Tibial nerve (tissue), 4 donors: ENCODE measurements around the gene HSPB1. TPM values are rescaled to one million over a fixed set of nuclear protein-coding genes. Genes with fewer than 3 reads are reported as not detected.

ENCODE experiments used
- DNase-seq, 2 donors: peaks; one replicate each; pipeline ENCODE4 v3.0.0-alpha.2; 2019; ENCODE audit warnings: low spot score in 2 of 2
- H3K27ac ChIP-seq, 4 donors: fragments of 200-600 bp; sonication (generic) in 3 of 4; one replicate each; pipeline ENCODE4 v1.5.1; 2017 to 2019; ENCODE audit warnings: mild to moderate bottlenecking in 1 of 4
- H3K27me3 ChIP-seq, 2 donors: fragments of 200-600 bp; sonication (generic) in 1 of 2; one replicate each; pipeline versions ENCODE4 v1.5.1 to v1.6.0; 2017 to 2019
- H3K36me3 ChIP-seq, 3 donors: fragments of 200-600 bp; sonication (generic); one replicate each; pipeline ENCODE4 v1.5.1; 2018 to 2019
- H3K4me1 ChIP-seq, 4 donors: fragments of 200-600 bp; sonication (generic) in 3 of 4; one replicate each; pipeline ENCODE4 v1.5.1; 2017 to 2019
- H3K4me3 ChIP-seq, 4 donors: fragments of 200-600 bp; sonication (generic) in 3 of 4; one replicate each; pipeline ENCODE4 v1.5.1; 2017 to 2019; ENCODE audit warnings: mild to moderate bottlenecking in 1 of 4, moderate library complexity in 1 of 4
- H3K9me3 ChIP-seq, 4 donors: fragments of 200-600 bp; sonication (generic) in 3 of 4; one replicate each; pipeline ENCODE4 v1.5.1; 2017 to 2019
- EP300 ChIP-seq, 2 donors: sonication (generic); formaldehyde crosslinking; IDR thresholded peaks; one replicate each; pipeline ENCODE4 v1.6.1; 2017; ENCODE audit warnings: antibody characterized with exemption in 2 of 2, mild to moderate bottlenecking in 1 of 2
- POLR2A ChIP-seq, 2 donors: fragments of 450-650 bp; IDR thresholded peaks; one replicate each; pipeline ENCODE4 v1.6.1; 2017; ENCODE audit warnings: antibody characterized with exemption in 2 of 2, mild to moderate bottlenecking in 2 of 2, moderate library complexity in 2 of 2
- WGBS, 2 donors: methylation state at CpG; one replicate each; pipeline ENCODE4 v1.1.5; 2018; 5-methylcytosine and 5-hydroxymethylcytosine counted together
- total RNA-seq, 4 donors: library from RNA; depleted of rRNA; stranded (reverse); fragments of >200 nt; gene quantifications; one replicate each; pipeline ENCODE4 v1.1.0, GENCODE V29; 2016
- TF ChIP-seq, protein P1 (sequence below), 5 experiments: fragments of 200-600 bp in 3 of 5; fragments of 450-650 bp in 2 of 5; sonication (generic) in 3 of 5; IDR thresholded peaks; one replicate each; pipeline ENCODE4 v1.5.1; 2016 to 2019; ENCODE audit warnings: antibody characterized with exemption in 5 of 5, mild to moderate bottlenecking in 3 of 5, moderate library complexity in 2 of 5

Gene HSPB1
- total RNA-seq, 4 donors from 2014 or later = 272 to 385 (median 324) TPM

DNA sequence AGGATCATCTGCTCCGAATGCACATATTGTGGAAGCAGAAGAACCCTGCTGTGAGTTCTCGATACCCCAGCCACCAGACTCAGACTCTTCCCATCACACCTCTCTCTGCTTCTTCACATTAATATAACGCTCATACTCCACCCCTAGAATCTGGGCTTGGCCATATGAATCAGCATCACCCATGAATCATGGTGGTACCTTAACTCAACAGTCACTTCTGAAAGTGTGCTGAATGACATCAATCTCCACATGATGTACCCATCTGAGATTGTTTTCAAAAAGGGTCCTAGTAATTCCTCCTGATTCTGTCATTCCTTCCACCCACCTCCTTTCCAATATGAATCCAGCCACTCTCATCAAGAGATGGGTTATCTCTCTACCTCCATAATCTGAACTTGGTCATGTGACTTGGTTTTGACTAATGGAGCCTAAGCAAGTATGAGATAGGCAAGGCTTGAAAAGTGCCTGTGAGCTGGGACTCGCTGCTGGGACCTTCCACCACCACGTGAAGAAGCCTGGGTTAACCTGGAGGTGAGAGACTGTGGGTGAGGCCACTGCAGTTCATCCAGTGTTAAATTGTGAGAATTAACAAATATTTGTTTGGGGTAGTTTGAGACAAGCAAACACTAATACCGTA lies 40.9 kb downstream of the HSPB1 start:
- no peaks in the 10 kb centered on the region for H3K9me3 ChIP-seq
- no peaks in the 10 kb centered on the region for H3K27me3 ChIP-seq
- TF ChIP-seq EP300 (IDR thresholded peaks at IDR 0.05) = no peak
- no peak for TF ChIP-seq POLR2A (IDR thresholded peaks at IDR 0.05)
- TF ChIP-seq, protein P1, sequence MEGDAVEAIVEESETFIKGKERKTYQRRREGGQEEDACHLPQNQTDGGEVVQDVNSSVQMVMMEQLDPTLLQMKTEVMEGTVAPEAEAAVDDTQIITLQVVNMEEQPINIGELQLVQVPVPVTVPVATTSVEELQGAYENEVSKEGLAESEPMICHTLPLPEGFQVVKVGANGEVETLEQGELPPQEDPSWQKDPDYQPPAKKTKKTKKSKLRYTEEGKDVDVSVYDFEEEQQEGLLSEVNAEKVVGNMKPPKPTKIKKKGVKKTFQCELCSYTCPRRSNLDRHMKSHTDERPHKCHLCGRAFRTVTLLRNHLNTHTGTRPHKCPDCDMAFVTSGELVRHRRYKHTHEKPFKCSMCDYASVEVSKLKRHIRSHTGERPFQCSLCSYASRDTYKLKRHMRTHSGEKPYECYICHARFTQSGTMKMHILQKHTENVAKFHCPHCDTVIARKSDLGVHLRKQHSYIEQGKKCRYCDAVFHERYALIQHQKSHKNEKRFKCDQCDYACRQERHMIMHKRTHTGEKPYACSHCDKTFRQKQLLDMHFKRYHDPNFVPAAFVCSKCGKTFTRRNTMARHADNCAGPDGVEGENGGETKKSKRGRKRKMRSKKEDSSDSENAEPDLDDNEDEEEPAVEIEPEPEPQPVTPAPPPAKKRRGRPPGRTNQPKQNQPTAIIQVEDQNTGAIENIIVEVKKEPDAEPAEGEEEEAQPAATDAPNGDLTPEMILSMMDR (IDR thresholded peaks at IDR 0.05) = no peak
- peaks cover 0 to 63% (median 0%) of the 10 kb centered on the region in 3 donors for H3K36me3 ChIP-seq
- no peak overlapping the region for H3K4me3 ChIP-seq
- peaks cover 0 to 56% (median 7%) of the 10 kb centered on the region in 4 donors for H3K4me1 ChIP-seq
- WGBS, 2 donors = 93 to 96% methylated on average over 6 of the region's 6 CpGs
- DNase-seq = no peak
- H3K27ac ChIP-seq = no peak overlapping the region

DNA sequence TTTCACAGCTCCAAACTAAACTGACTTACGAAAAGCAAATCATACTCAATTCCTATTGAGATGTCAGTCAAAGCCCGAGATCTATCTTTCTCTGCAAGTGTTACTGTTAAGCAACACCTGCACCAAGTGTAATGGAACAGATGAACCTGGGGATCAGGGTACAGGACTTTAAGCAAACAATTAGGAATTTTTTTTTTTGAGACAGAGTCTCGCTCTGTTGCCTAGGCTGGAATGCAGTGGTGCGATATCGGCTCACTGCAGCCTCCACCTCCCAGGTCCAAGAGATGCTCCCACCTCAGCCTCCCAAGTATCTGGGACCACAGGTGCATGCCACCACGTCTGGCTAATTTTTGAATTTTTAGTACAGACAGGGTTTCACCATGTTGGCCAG lies 41.5 kb downstream of the HSPB1 start:
- Histone ChIP-seq H3K27me3 (no peaks in the 10 kb centered on the region), H3K9me3 (no peaks in the 10 kb centered on the region), H3K36me3 (peaks cover 0 to 68% (median 0%) of the 10 kb centered on the region in 3 donors), H3K4me3 (no peak overlapping the region), H3K4me1 (peaks cover 0 to 54% (median 7%) of the 10 kb centered on the region in 4 donors), H3K27ac (no peak overlapping the region)
- WGBS, 2 donors = 97 to 98% methylated on average over 6 of the region's 6 CpGs
- TF ChIP-seq, protein P1 (IDR thresholded peaks at IDR 0.05) = no peak
- no peak for TF ChIP-seq POLR2A (IDR thresholded peaks at IDR 0.05)
- TF ChIP-seq EP300 (IDR thresholded peaks at IDR 0.05) = no peak
- DNase-seq = no peak

DNA sequence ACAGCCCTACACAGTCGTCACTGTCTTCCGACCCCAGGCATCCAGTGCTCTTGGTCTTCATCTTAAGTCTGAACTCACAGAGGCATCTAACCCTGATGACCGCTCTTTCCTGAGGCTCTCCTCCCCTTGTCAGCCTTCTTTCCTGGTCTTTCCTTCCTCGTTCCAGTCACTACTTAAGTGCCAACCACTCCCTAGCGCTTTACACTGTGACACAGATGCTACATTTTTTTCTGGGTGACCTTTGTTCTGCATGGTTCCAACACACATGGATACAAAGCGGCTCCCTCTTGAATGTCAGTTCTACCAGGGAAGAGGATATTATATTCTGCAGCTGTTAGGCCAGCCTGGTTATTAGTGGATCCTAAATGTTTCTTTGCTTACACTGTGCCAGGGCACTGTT lies 43.6 kb downstream of the HSPB1 start:
- Histone ChIP-seq H3K27me3 (no peaks in the 10 kb centered on the region), H3K9me3 (no peaks in the 10 kb centered on the region), H3K4me3 (no peak overlapping the region), H3K4me1 (peaks cover 0 to 51% (median 1%) of the 10 kb centered on the region in 4 donors), H3K27ac (peak overlapping the region in 1 of 4 donors; percentile 21), H3K36me3 (peaks cover 0 to 74% (median 0%) of the 10 kb centered on the region in 3 donors)
- no peak for DNase-seq
- TF ChIP-seq, protein P1 (IDR thresholded peaks at IDR 0.05) = no peak
- no peak for TF ChIP-seq EP300 (IDR thresholded peaks at IDR 0.05)
- 81 to 92% methylated on average over 6 of the region's 6 CpGs for WGBS, 2 donors

DNA sequence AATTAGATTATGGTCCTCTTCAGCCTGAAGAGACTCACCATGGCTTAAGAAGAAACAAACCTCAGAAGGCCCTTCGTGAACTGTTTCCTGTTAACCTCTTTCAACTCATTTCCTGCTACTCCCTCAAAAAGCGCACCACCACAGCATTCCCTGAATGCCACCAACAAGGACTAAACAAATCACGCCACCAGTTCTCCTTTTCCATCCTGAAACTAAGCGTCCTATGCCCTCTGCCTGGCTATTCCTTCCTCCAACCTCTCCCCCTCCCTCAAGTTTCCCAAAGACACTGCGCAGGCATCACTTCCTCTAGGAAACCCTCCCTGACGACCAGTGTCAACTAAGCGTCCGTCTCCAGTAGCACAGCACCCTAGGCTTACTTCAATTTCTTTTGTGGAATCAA lies 44.3 kb downstream of the HSPB1 start:
- Histone ChIP-seq H3K9me3 (no peaks in the 10 kb centered on the region), H3K4me3 (no peak overlapping the region), H3K36me3 (peaks cover 0 to 74% (median 0%) of the 10 kb centered on the region in 3 donors), H3K27ac (peak overlapping the region in 1 of 4 donors; percentile 21), H3K27me3 (no peaks in the 10 kb centered on the region), H3K4me1 (peaks cover 0 to 50% (median 1%) of the 10 kb centered on the region in 4 donors)
- no peak for DNase-seq
- 74 to 81% methylated on average over 8 of the region's 8 CpGs for WGBS, 2 donors
- peak in 1 of 2 donors; percentile 9 for TF ChIP-seq EP300 (IDR thresholded peaks at IDR 0.05)
- TF ChIP-seq, protein P1 (IDR thresholded peaks at IDR 0.05) = no peak

DNA sequence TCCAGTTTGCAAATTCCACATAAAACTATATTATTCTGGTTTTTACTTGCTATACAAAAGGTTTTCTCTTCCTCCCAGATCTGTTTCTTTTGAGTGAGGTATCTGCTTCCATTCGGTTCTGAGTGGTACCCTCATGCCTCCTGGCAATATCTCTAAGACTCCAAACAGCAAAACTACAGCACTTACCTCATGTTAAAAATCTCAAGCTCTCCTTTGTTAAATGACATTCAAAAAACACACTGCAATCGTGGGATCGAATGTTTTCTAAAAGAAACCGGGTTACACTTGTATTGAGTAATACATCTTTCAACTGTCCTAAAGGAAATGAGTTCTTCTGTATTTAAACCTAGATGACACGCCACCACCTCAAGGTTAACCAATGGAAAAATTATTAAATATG lies 45.2 kb downstream of the HSPB1 start:
- peaks cover 0 to 51% (median 3%) of the 10 kb centered on the region in 4 donors for H3K4me1 ChIP-seq
- peaks cover 0 to 74% (median 0%) of the 10 kb centered on the region in 3 donors for H3K36me3 ChIP-seq
- H3K9me3 ChIP-seq = no peaks in the 10 kb centered on the region
- DNase-seq = no peak
- no peak overlapping the region for H3K27ac ChIP-seq
- WGBS, 2 donors = 67 to 70% methylated on average over 5 of the region's 5 CpGs
- H3K4me3 ChIP-seq = no peak overlapping the region
- H3K27me3 ChIP-seq = no peaks in the 10 kb centered on the region
- TF ChIP-seq EP300 (IDR thresholded peaks at IDR 0.05) (no peak), POLR2A (IDR thresholded peaks at IDR 0.05) (no peak)
- TF ChIP-seq, protein P1 (IDR thresholded peaks at IDR 0.05) = no peak
